Measurements from ENCODE around the gene COLEC12.

Gene COLEC12

DNA sequence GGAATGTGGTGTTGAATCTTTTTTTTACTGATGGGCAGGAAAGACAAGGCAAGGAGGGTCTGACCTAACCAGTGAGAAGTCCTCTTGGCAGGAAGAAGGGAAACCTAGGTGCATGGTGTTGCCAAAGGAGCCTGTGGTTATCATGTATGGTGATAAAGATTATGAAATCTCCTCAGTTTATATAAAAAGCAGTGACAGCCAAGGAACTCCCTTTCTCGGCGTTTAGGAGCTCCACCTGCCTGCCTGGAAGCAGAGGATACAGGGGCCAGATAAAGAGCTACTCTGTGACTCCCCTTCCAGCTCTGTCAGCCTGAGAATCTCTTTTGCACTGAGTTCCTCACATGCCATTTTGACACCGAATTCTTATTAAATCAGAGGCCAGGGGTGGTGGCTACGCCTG lies 26.1 kb downstream of the COLEC12 start:
- H3K27ac ChIP-seq: no peak overlapping the region
- DNase-seq (ENCODE audit: low read depth, low spot score): no peak
- no peaks in the 10 kb centered on the region for H3K36me3 ChIP-seq (ENCODE audit: insufficient read depth, low read length)
- no peaks in the 10 kb centered on the region for H3K9me3 ChIP-seq (ENCODE audit: low read depth, low read length)
- H3K9ac ChIP-seq (ENCODE audit: insufficient read length): no peak overlapping the region
- no peak overlapping the region for H3K4me3 ChIP-seq
- no peak for TF ChIP-seq POLR2AphosphoS5 (IDR thresholded peaks at IDR 0.05; ENCODE audit: borderline replicate concordance, low read depth, low read length)
- TF ChIP-seq FOXP2 (optimal IDR thresholded peaks at IDR 0.05; ENCODE audit: control extremely low read depth, extremely low read length, insufficient read depth): no peak
- no peak for TF ChIP-seq EZH2 (IDR thresholded peaks at IDR 0.05)

DNA sequence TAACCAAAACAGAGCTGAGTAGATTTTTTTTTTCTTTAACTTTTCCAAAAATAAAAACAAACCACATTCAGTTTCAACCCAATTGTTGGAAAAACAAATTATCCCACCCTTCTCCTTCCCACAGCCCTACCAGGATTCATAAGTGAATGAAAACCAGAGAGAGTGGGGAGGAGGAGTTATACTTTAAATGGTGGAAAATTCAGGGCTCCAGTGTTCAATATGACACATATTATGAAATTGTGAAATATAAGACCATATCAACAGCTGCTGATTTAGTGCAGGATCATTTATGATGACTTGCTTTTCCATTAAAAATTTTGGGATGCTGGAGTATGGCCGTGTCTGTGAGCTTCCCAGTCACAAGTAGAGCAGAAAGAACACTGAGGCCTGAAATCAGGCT lies 26.7 kb downstream of the COLEC12 start:
- Histone ChIP-seq H3K27ac (peak overlapping the region; percentile 42; the same call in 1 of the 2 replicates), H3K4me3 (no peak overlapping the region), H3K9ac (ENCODE audit: insufficient read length) (no peak overlapping the region)

DNA sequence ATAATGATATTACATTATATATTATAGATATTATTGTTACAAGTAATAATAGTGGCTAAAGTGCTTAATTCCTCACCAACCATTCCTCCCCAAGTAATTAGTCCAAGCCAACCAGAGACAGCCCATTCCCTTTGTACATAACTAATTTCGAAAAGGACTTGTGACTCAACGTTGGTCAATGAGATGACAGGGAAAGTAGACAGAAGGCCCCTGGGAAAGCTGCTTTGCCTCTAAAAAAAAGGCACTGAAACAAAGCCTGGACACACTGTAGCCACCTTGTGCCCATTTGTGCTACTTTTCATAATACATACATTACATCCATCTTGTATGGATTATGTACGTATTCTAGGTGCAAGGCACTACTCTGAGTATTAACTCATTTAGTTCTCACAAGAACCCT lies 28.8 kb downstream of the COLEC12 start:
- Histone ChIP-seq H3K9ac (ENCODE audit: insufficient read length) (no peak overlapping the region), H3K36me3 (ENCODE audit: insufficient read depth, low read length) (no peaks in the 10 kb centered on the region), H3K9me3 (ENCODE audit: low read depth, low read length) (no peaks in the 10 kb centered on the region), H3K4me3 (no peak overlapping the region), H3K27ac (no peak overlapping the region)
- DNase-seq (ENCODE audit: low read depth, low spot score): no peak
- TF ChIP-seq FOXP2 (optimal IDR thresholded peaks at IDR 0.05; ENCODE audit: control extremely low read depth, extremely low read length, insufficient read depth) (no peak), EZH2 (IDR thresholded peaks at IDR 0.05) (no peak), POLR2AphosphoS5 (IDR thresholded peaks at IDR 0.05; ENCODE audit: borderline replicate concordance, low read depth, low read length) (no peak)

More for the DNA sequence above, 26.7 kb downstream of the COLEC12 start:
- Histone ChIP-seq H3K9me3 (ENCODE audit: low read depth, low read length) (no peaks in the 10 kb centered on the region), H3K36me3 (ENCODE audit: insufficient read depth, low read length) (no peaks in the 10 kb centered on the region)
- DNase-seq (ENCODE audit: low read depth, low spot score): no peak
- TF ChIP-seq POLR2AphosphoS5 (IDR thresholded peaks at IDR 0.05; ENCODE audit: borderline replicate concordance, low read depth, low read length): no peak

DNA sequence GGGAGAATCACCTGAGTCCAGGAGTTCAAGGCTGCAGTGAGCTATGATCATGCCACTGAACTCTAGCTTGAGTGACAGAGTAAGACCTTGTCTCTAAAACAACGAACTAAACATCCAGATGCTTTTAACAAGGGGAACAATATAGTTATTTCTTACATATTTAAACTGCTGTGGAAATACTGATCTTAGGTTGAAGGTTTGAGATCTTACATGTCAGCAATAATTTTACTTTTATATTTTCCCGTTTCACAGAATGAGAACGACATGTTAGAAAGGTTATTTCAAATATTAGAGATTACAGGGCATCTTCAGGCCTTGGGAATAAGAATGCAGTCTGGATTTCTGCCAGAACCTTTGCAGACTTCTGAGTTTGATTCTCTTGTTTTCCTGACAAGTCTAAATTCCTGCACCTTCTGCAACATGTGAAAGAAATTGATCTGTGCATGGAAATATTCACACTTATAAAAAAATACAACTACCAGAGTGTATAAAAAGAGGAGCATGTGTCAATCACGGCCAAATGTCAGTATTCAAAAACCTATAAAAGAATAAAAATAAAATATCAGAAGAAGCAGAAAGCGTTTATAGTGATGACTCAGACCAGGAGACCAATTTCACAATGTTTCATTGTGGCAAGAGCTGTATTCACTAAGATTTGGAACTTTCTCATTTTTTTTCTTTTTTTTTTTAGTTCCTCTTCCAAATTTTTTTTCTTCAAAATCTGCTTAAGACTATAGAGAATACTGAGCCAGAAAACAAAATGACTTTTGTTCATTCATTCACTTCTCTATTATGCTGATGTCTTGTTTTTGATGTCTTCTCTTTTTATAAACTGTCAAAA lies 29.6 kb downstream of the COLEC12 start:
- no peak for TF ChIP-seq FOXP2 (optimal IDR thresholded peaks at IDR 0.05; ENCODE audit: control extremely low read depth, extremely low read length, insufficient read depth)
- no peak for TF ChIP-seq POLR2AphosphoS5 (IDR thresholded peaks at IDR 0.05; ENCODE audit: borderline replicate concordance, low read depth, low read length)
- TF ChIP-seq EZH2 (IDR thresholded peaks at IDR 0.05): no peak
- no peak for DNase-seq (ENCODE audit: low read depth, low spot score)
- Histone ChIP-seq H3K9ac (ENCODE audit: insufficient read length) (no peak overlapping the region), H3K36me3 (ENCODE audit: insufficient read depth, low read length) (no peaks in the 10 kb centered on the region), H3K9me3 (ENCODE audit: low read depth, low read length) (no peaks in the 10 kb centered on the region), H3K4me3 (no peak overlapping the region), H3K27ac (peak overlapping the region; percentile 42; the same call in 1 of the 2 replicates)

DNA sequence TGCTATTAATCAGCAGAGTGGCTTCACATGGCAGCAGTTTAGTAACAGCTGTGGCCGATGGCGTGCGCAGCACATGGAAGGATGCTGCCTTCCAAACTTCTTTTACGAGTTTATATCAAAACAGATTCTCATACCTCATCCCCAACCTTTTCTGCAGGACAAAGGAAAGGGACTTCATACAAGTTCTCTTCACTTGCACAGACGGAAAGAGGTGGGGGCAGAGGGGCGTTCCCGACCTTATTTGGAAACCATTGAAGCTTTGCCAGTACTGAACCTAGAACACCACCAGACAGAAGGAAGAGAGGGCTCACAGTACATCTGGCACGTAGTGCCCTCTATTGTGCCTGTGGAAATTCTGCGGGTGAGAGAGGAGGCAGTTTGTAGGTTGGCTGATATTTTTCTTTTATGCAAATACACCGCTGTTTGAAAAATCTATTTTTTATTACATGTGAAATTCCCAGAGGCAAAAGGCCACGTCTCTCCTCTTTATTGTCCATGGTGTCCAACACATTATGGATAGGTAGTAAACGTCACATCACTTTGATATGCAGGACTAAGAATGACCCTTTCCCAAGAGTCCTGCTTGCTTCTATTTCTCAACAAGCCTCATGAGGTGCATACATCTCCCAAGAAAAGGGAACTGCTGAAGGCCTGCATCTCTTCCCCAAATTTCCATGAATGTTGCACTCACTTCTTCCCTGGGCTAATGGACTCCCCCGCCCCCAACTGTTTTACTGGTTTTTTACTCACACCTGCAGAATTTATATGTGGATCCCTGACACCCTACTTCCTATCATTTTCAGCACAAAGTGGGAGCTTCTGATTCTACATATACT lies 31.3 kb downstream of the COLEC12 start:
- Histone ChIP-seq H3K4me3 (no peak overlapping the region), H3K36me3 (ENCODE audit: insufficient read depth, low read length) (no peaks in the 10 kb centered on the region), H3K9ac (ENCODE audit: insufficient read length) (no peak overlapping the region), H3K27ac (no peak overlapping the region), H3K9me3 (ENCODE audit: low read depth, low read length) (no peaks in the 10 kb centered on the region)
- no peak for TF ChIP-seq FOXP2 (optimal IDR thresholded peaks at IDR 0.05; ENCODE audit: control extremely low read depth, extremely low read length, insufficient read depth)
- TF ChIP-seq POLR2AphosphoS5 (IDR thresholded peaks at IDR 0.05; ENCODE audit: borderline replicate concordance, low read depth, low read length): no peak
- TF ChIP-seq EZH2 (IDR thresholded peaks at IDR 0.05): no peak
- DNase-seq (ENCODE audit: low read depth, low spot score): no peak

DNA sequence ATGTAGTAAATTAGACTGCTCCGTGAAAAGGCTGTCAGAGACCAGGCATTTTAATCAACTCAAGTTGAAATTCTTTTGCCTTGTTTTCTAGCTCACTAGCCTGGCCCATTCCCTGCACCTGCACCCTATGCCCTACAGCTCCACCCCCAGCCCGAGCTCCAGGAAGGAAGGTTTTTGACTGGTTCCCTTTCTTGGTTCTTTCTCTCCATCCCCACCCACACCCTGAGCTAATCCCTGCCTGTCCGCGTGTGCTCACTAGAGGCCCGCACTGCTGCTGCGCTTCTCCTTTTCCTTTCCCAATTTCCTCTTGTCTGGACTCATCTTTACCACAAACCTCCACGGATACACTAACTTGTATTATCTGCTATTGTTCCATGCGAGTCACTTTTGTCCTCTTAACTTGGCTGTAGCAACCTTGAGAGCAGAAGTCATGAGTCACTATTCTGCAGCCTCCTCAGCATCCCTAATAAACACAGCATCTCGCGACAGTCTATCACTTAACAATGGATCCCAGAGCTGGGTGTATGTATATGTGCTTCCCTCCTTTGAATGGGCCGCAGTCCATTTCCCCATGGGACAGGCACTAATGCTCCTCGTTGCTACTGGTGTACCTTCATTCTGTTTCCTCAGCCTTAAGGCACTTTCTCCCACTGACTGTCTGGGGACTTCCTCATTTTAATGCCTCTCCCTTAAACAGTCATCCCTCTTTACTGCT lies 36.5 kb downstream of the COLEC12 start:
- Histone ChIP-seq H3K36me3 (ENCODE audit: insufficient read depth, low read length) (no peaks in the 10 kb centered on the region), H3K9me3 (ENCODE audit: low read depth, low read length) (peaks cover 6% of the 10 kb centered on the region; the same call in 1 of the 2 replicates), H3K4me3 (no peak overlapping the region), H3K27ac (no peak overlapping the region), H3K9ac (ENCODE audit: insufficient read length) (no peak overlapping the region)
- TF ChIP-seq FOXP2 (optimal IDR thresholded peaks at IDR 0.05; ENCODE audit: control extremely low read depth, extremely low read length, insufficient read depth) (no peak), EZH2 (IDR thresholded peaks at IDR 0.05) (no peak), POLR2AphosphoS5 (IDR thresholded peaks at IDR 0.05; ENCODE audit: borderline replicate concordance, low read depth, low read length) (no peak)
- DNase-seq (ENCODE audit: low read depth, low spot score): no peak

DNA sequence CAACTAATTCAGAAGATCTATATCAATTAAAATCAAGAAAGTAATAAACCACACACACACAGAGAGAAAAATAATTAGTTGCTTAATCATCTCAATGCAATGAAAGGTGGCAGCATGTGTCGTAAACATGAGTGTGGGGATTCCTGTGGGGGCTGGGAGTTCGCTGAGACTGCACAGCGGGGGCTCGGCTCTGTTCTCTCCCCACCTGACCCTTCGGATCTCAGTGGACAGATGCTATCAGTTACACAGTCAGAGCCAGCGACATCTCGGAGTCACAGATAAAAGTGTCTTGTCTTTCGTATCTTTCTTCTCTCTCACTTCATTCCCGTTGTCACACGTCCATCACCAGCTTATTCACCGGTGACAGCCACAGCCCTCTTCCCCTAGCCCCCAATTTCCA lies 37.1 kb downstream of the COLEC12 start:
- H3K27ac ChIP-seq: no peak overlapping the region
- H3K9ac ChIP-seq (ENCODE audit: insufficient read length): no peak overlapping the region
- TF ChIP-seq POLR2AphosphoS5 (IDR thresholded peaks at IDR 0.05; ENCODE audit: borderline replicate concordance, low read depth, low read length) (no peak), FOXP2 (optimal IDR thresholded peaks at IDR 0.05; ENCODE audit: control extremely low read depth, extremely low read length, insufficient read depth) (no peak), EZH2 (IDR thresholded peaks at IDR 0.05) (no peak)
- DNase-seq (ENCODE audit: low read depth, low spot score): no peak
- H3K36me3 ChIP-seq (ENCODE audit: insufficient read depth, low read length): no peaks in the 10 kb centered on the region
- peaks cover 6% of the 10 kb centered on the region; the same call in 1 of the 2 replicates for H3K9me3 ChIP-seq (ENCODE audit: low read depth, low read length)
- H3K4me3 ChIP-seq: no peak overlapping the region

DNA sequence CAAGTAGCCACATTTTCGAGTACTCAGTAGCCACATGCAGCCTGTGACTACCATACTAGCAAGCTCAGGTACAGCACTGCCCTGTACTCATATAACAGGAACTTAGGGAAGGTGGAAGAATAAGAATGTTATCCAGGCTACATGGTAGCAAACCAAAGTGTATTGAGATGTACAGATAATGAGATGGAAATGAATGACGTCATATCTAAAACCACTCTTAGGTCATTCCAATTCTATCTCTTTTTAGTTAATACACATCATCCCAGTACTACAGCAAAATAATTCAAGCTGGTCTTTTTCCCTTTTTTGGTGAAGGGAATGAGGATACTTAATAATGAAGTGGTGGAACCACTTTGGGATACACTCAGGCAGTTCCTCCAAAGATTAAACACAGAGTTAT lies 38.7 kb downstream of the COLEC12 start:
- peaks cover 6% of the 10 kb centered on the region; the same call in 1 of the 2 replicates for H3K9me3 ChIP-seq (ENCODE audit: low read depth, low read length)
- H3K4me3 ChIP-seq: no peak overlapping the region
- H3K9ac ChIP-seq (ENCODE audit: insufficient read length): no peak overlapping the region
- no peak for DNase-seq (ENCODE audit: low read depth, low spot score)
- H3K27ac ChIP-seq: no peak overlapping the region
- no peaks in the 10 kb centered on the region for H3K36me3 ChIP-seq (ENCODE audit: insufficient read depth, low read length)
- no peak for TF ChIP-seq EZH2 (IDR thresholded peaks at IDR 0.05)
- TF ChIP-seq FOXP2 (optimal IDR thresholded peaks at IDR 0.05; ENCODE audit: control extremely low read depth, extremely low read length, insufficient read depth): no peak
- no peak for TF ChIP-seq POLR2AphosphoS5 (IDR thresholded peaks at IDR 0.05; ENCODE audit: borderline replicate concordance, low read depth, low read length)
